Activated B cell treated with CpG ODN at 0.5 μM for 24 hours (primary cell): Measurements from ENCODE around the gene SSTR4. TPM values are rescaled to one million over a fixed set of nuclear protein-coding genes. Genes with fewer than 3 reads are reported as not detected.

Experiments
- ATAC-seq: fragments of 200-7000 bp; cut with Tn5 transposase; one replicate; pipeline ENCODE4 v1.10.0; 2021; ENCODE audit warnings: low read depth, mild to moderate bottlenecking, moderate library complexity
- CTCF ChIA-PET: fragments of 350-600 bp; sonication (Branson Sonifier 250); formaldehyde crosslinking; loops from one replicate; lab custom pipeline; 2021; ENCODE audit warnings: antibody characterized with exemption; lab: Charles Lee
- POLR2A ChIA-PET: fragments of 350-600 bp; sonication (Branson Sonifier 250); formaldehyde crosslinking; loops from one replicate; lab custom pipeline; 2021; ENCODE audit warnings: antibody characterized with exemption; lab: Charles Lee
- DNase-seq: peaks from one replicate; pipeline ENCODE4 v3.0.0; 2022
- H3K27ac Mint-ChIP-seq: one replicate; pipeline ENCODE4 v1.8.0; 2020; ENCODE audit warnings: mixed read lengths
- H3K27me3 Mint-ChIP-seq: one replicate; pipeline ENCODE4 v1.8.0; 2021; ENCODE audit warnings: mixed read lengths
- H3K36me3 Mint-ChIP-seq: one replicate; pipeline ENCODE4 v1.8.0; 2021; ENCODE audit warnings: low read depth, mixed read lengths
- H3K4me1 Mint-ChIP-seq: one replicate; pipeline ENCODE4 v1.8.0; 2021; ENCODE audit warnings: mixed read lengths
- H3K4me3 Mint-ChIP-seq: one replicate; pipeline ENCODE4 v1.8.0; 2020; ENCODE audit warnings: mild to moderate bottlenecking, mixed read lengths
- H3K9me3 Mint-ChIP-seq: one replicate; pipeline ENCODE4 v1.8.0; 2020; ENCODE audit warnings: mixed read lengths
- intact Hi-C: fragments of 100-400 bp; cut with micrococcal nuclease; formaldehyde crosslinking; loops from one replicate; pipeline ENCODE4 v1.15.1; 2024
- total RNA-seq: library from RNA; stranded (reverse); gene quantifications from 2 replicates; pipeline ENCODE4 v1.2.3, GENCODE V29; 2022
- TF ChIP-seq, protein P1 (sequence below): fragments of 200-600 bp; IDR thresholded peaks from one replicate; pipeline ENCODE4 v1.8.0; 2022; ENCODE audit warnings: antibody characterized with exemption, mild to moderate bottlenecking

SSTR4 gene
- total RNA-seq, 1 donor from 2014 or later, result not detected

DNA sequence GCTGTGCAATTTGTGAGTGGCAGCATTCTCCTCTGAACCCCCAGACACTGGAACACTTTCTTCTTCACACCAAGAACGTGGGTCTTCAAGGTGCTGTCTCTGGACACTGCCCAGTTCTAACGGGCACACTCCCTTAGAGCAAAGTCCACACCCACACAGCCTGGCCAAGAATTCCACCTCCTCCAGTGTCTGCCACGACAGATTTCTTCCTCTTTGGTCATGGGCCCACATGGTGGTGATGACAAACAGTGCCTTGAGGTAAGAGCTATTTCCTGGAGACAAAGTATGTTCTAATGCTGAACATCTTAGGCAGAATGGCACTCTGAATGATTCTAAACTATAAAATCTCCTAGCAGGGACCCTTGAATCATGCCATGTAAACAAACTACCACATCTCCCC lies 25.5 kb upstream of the SSTR4 start:
- H3K27me3 Mint-ChIP-seq, result no peaks in the 10 kb centered on the region
- no peaks in the 10 kb centered on the region for H3K4me1 Mint-ChIP-seq
- POLR2A ChIA-PET, result no interaction called here
- H3K9me3 Mint-ChIP-seq, result no peaks in the 10 kb centered on the region
- no peak overlapping the region for H3K27ac Mint-ChIP-seq
- no peaks in the 10 kb centered on the region for H3K36me3 Mint-ChIP-seq
- CTCF ChIA-PET, result no interaction called here
- no peak overlapping the region for H3K4me3 Mint-ChIP-seq
- ATAC-seq, result no peak
- intact Hi-C loops, result no loop called here
- TF ChIP-seq, protein P1, sequence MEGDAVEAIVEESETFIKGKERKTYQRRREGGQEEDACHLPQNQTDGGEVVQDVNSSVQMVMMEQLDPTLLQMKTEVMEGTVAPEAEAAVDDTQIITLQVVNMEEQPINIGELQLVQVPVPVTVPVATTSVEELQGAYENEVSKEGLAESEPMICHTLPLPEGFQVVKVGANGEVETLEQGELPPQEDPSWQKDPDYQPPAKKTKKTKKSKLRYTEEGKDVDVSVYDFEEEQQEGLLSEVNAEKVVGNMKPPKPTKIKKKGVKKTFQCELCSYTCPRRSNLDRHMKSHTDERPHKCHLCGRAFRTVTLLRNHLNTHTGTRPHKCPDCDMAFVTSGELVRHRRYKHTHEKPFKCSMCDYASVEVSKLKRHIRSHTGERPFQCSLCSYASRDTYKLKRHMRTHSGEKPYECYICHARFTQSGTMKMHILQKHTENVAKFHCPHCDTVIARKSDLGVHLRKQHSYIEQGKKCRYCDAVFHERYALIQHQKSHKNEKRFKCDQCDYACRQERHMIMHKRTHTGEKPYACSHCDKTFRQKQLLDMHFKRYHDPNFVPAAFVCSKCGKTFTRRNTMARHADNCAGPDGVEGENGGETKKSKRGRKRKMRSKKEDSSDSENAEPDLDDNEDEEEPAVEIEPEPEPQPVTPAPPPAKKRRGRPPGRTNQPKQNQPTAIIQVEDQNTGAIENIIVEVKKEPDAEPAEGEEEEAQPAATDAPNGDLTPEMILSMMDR, result no peak
- DNase-seq, result no peak

DNA sequence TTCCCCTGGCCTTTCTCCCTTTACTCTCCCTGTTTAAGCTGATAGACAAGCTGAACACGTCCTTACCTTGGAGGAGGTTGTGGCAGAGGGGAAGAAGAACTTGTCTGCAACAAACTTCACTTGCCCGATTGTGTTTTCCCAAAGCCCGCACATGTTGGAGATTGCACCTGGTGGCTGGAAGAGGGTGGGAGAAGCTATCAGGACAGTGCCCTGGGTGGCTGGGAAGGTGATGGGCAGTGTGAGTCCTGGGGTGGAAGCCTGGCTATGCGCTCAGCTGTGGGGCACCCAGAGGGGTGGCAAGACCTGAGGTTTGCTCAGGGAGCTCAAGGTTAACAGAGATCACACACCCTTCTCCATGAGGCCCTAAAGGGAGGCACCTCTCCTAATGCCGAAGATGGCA lies 25.0 kb upstream of the SSTR4 start:
- Mint-ChIP-seq H3K4me3 (no peak overlapping the region), H3K27ac (no peak overlapping the region), H3K4me1 (no peaks in the 10 kb centered on the region), H3K9me3 (no peaks in the 10 kb centered on the region), H3K27me3 (no peaks in the 10 kb centered on the region), H3K36me3 (no peaks in the 10 kb centered on the region)
- CTCF ChIA-PET, result no interaction called here
- POLR2A ChIA-PET, result no interaction called here
- ATAC-seq, result no peak
- DNase-seq, result no peak
- intact Hi-C loops, result no loop called here
- TF ChIP-seq, protein P1, result no peak

DNA sequence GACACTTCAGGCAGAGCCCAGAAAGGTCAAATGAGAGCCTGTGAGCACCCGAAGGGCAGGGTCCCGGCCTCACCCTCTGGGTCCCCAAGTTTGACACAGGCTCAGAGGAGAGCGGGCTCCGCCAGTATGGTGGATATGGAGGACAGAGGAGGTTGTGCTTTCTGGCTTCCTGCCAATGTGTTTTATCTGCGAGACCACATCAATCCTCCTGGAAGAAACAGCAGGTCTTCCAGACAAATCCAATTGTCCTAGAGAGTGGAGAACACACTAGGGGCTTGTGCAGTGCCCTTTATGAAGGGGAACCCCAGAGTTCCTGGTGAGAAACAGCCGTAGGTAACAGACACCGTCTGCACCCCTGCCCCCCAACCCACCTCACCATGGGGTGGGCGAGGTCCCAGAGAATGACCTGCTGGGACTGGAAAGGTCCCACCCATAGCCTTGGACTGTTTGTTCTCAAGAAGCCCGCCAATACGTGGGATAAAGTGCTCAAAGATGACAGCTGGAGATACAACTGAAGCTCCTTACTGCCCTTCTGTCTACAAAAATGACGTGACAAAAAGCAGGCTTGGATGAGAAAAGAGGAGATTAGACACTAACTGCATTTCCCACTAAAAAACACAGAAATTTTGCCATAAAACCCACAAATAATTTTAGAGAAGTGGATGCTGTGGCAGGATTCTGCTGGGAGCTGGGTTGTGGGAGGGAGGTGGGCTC lies 23.9 kb upstream of the SSTR4 start:
- no peak overlapping the region for H3K4me3 Mint-ChIP-seq
- H3K36me3 Mint-ChIP-seq, result no peaks in the 10 kb centered on the region
- POLR2A ChIA-PET, result no interaction called here
- CTCF ChIA-PET, result no interaction called here
- H3K27me3 Mint-ChIP-seq, result no peaks in the 10 kb centered on the region
- DNase-seq (no peak), ATAC-seq (no peak)
- intact Hi-C loops, result no loop called here
- no peaks in the 10 kb centered on the region for H3K4me1 Mint-ChIP-seq
- no peaks in the 10 kb centered on the region for H3K9me3 Mint-ChIP-seq
- TF ChIP-seq, protein P1, result no peak
- no peak overlapping the region for H3K27ac Mint-ChIP-seq

DNA sequence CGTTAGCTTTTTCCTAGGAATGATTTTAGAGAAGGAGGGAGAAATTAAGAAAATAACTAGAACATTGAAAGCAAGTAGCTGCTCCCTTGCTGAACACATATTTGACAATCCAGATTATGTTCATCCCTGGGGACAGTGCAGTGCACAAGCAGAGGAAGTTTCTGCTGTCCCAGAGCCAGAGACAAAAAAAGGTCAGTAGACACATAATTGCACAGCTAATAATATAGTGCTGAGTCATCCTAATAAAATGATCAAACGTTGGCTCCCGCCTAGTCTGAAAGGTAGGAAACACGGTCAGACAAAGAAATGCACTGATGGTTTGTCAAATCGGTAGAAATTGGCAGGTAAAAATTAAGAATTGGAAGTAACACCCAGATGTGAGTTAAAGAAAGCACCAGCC lies 21.7 kb upstream of the SSTR4 start:
- H3K4me3 Mint-ChIP-seq, result no peak overlapping the region
- no peaks in the 10 kb centered on the region for H3K27me3 Mint-ChIP-seq
- TF ChIP-seq, protein P1, result no peak
- intact Hi-C loops, result no loop called here
- no peak overlapping the region for H3K27ac Mint-ChIP-seq
- POLR2A ChIA-PET, result no interaction called here
- CTCF ChIA-PET, result no interaction called here
- ATAC-seq, result no peak
- H3K4me1 Mint-ChIP-seq, result no peaks in the 10 kb centered on the region
- H3K36me3 Mint-ChIP-seq, result no peaks in the 10 kb centered on the region
- no peaks in the 10 kb centered on the region for H3K9me3 Mint-ChIP-seq
- no peak for DNase-seq

DNA sequence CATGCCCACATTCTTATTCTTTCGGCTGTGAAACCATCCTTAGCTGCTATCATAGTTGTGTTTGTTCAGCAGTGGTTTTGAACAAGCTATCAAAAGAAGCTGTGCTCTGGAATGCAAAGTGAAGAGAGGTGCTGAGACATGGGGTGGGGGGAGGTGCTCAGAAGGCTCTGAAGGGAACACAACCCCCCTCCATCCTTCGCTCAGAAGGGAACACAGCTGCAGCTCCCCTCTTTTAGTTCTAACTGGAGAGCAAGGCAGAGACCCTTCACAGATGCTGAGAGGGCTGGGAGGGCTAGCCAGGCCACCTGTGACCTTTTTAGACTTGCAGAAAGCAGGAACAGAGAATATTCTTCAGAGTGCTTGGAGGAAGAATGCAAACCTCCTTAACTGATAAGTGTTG lies 17.6 kb upstream of the SSTR4 start:
- Mint-ChIP-seq H3K4me1 (no peaks in the 10 kb centered on the region), H3K27ac (no peak overlapping the region), H3K4me3 (no peak overlapping the region), H3K27me3 (no peaks in the 10 kb centered on the region), H3K9me3 (no peaks in the 10 kb centered on the region), H3K36me3 (no peaks in the 10 kb centered on the region)
- ChIA-PET CTCF (no interaction called here), POLR2A (no interaction called here)
- DNase-seq, result no peak
- intact Hi-C loops, result no loop called here
- TF ChIP-seq, protein P1, result no peak
- no peak for ATAC-seq
